Uterus (tissue), 4 donors: ENCODE data around the gene JPH4. TPM values are rescaled to one million over a fixed set of nuclear protein-coding genes. Genes with fewer than 3 reads are reported as not detected.

ENCODE experiments used
- DNase-seq, 2 donors: peaks; one replicate each; pipeline ENCODE4 v3.0.0-alpha.2; 2019 to 2020
- H3K27ac ChIP-seq, 2 donors: fragments of 200-600 bp; sonication (generic); 1 replicate in 1 of 2; 2 replicates in 1 of 2; pipeline ENCODE4 v1.5.1; 2016 to 2018
- H3K27me3 ChIP-seq, 2 donors: fragments of 200-600 bp; sonication (generic); one replicate each; pipeline ENCODE4 v1.5.1; 2018 to 2019; ENCODE audit warnings: control low read depth in 1 of 2
- H3K36me3 ChIP-seq, 2 donors: fragments of 200-600 bp; sonication (generic); one replicate each; pipeline ENCODE4 v1.5.1; 2019; ENCODE audit warnings: control low read depth in 1 of 2
- H3K4me1 ChIP-seq, 2 donors: fragments of 200-600 bp; sonication (generic); one replicate each; pipeline ENCODE4 v1.5.1; 2018 to 2019; ENCODE audit warnings: control low read depth in 1 of 2
- H3K4me3 ChIP-seq, 2 donors: fragments of 200-600 bp; sonication (generic); 1 replicate in 1 of 2; 2 replicates in 1 of 2; pipeline ENCODE4 v1.5.1; 2018 to 2019; ENCODE audit warnings: mild to moderate bottlenecking in 1 of 2
- H3K9me3 ChIP-seq, 2 donors: fragments of 200-600 bp; sonication (generic); one replicate each; pipeline ENCODE4 v1.5.1; 2019; ENCODE audit warnings: control low read depth in 1 of 2
- CTCF ChIP-seq, 4 experiments: fragments of 200-600 bp in 2 of 4; fragments of 450-650 bp in 2 of 4; sonication (generic) in 2 of 4; IDR thresholded peaks; one replicate each; pipeline ENCODE4 v1.5.1; 2016 to 2019; ENCODE audit warnings: antibody characterized with exemption in 4 of 4, mild to moderate bottlenecking in 2 of 4, moderate library complexity in 1 of 4
- POLR2A ChIP-seq, 2 donors: fragments of 450-650 bp; IDR thresholded peaks; one replicate each; pipeline ENCODE4 v1.6.1; 2016; ENCODE audit warnings: antibody characterized with exemption in 2 of 2, mild to moderate bottlenecking in 1 of 2, moderate library complexity in 1 of 2
- intact Hi-C: fragments of 100-400 bp; cut with DNase I; formaldehyde crosslinking; loops from one replicate; pipeline ENCODE4 v1.15.1; 2023; ENCODE audit warnings: low total_unique reads
- total RNA-seq, 4 donors: library from RNA; depleted of rRNA in 3 of 4; stranded (reverse); fragments of >200 nt in 3 of 4; gene quantifications; one replicate each; pipeline versions ENCODE4 v1.1.0 to v1.2.4, GENCODE V29; 2014 to 2023
- donor health status: DM: yes; HTN: yes; CAD: no.

JPH4 gene
- total RNA-seq, 4 donors from 2014 or later = 2.4 to 49.2 (median 19.9) TPM

DNA sequence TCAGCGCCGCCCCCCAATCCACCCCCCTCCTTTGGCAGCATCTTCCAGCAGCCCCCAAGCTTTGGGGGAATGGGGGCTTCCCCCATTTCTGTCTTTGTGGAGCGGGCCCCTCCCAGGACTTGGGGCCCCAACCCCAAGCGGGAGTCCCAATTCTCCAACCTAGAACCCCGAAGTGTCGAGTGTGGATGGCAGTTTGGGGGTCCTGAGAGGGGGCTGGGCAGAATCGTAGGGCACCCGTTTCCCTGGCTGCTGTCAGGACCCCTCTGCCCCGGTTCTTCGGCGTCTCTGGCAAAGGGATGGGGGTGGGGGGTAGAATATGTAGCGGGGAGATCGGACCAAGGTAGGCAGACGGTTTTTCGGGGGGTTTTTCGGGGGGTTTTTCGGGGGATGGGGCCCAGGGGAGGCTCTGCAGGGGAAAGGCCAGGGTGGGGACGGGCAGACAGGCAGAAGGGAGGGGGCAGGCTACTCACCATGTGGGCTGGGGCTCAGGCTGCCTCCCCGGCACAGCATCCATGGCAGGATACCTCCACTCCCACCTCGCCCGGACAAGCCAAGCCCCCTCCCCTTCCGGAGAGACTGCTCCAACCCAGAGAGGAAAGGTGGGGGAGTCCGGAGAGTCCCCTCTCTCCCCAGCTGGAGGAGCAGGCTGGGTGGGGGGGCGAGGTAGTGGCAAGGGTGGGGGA, 739 bp downstream of the JPH4 start:
- peak overlapping the region; percentile 39 to 52 for H3K4me3 ChIP-seq

DNA sequence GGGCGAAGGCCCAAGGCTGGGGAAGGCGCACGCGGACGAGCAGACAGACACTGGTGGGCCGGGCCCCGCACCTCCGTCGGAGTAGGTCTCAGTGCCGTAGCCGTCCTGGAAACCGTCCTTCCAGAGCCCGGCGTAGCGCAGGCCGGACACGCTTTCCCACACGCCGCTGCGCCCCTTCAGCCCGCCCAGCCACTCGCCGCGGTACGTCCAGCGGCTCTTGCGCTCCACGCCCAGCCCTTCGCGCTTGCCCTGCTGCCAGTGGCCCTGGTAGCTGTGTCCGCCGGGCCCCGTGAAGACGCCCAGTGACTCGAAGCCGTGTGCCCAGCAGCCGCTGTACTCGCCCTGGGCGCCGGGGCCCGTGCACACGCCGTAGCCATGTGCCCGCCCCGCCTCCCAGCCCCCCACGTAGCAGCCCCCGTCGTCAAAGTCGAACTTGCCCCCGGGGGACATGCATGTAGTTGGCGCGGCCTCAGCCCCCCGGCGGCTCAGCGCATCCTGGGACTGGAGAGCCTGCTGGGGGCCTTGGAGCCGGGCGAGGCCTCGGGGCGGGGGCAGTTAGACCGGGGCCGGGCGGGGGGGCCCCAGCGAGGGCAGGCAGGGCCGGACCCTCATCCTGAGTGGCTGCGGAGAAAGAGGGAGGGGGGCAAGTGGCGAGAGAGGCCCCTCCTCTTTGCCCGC, 1.4 kb downstream of the JPH4 start:
- H3K36me3 ChIP-seq = no peaks in the 10 kb centered on the region
- peaks cover 0 to 4% of the 10 kb centered on the region in 2 donors for H3K27me3 ChIP-seq
- no peaks in the 10 kb centered on the region for H3K9me3 ChIP-seq
- intact Hi-C loops = no loop called here
- DNase-seq = peak in 1 of 2 donors; percentile 47
- peak overlapping the region; percentile 73 to 76 for H3K27ac ChIP-seq
- no peaks in the 10 kb centered on the region for H3K4me1 ChIP-seq
- TF ChIP-seq CTCF (IDR thresholded peaks at IDR 0.05) (no peak), POLR2A (IDR thresholded peaks at IDR 0.05) (no peak)
- peak overlapping the region; percentile 39 to 52 for H3K4me3 ChIP-seq

More for the DNA sequence above, 739 bp downstream of the JPH4 start:
- TF ChIP-seq POLR2A (IDR thresholded peaks at IDR 0.05) (no peak), CTCF (IDR thresholded peaks at IDR 0.05) (no peak)
- Histone ChIP-seq H3K9me3 (no peaks in the 10 kb centered on the region), H3K27ac (peak overlapping the region; percentile 73 to 76), H3K36me3 (no peaks in the 10 kb centered on the region), H3K4me1 (no peaks in the 10 kb centered on the region), H3K27me3 (peaks cover 0 to 4% of the 10 kb centered on the region in 2 donors)
- intact Hi-C loops = no loop called here
- no peak for DNase-seq

GRCh38 chr14:23573384-23574015, 5.1 kb downstream of the JPH4 start:
- intact Hi-C loops = no loop called here
- Histone ChIP-seq H3K4me1 (no peaks in the 10 kb centered on the region), H3K27me3 (peaks cover 0 to 4% of the 10 kb centered on the region in 2 donors), H3K9me3 (no peaks in the 10 kb centered on the region), H3K4me3 (no peak overlapping the region), H3K36me3 (no peaks in the 10 kb centered on the region), H3K27ac (no peak overlapping the region)
- TF ChIP-seq CTCF (IDR thresholded peaks at IDR 0.05) = no peak
- TF ChIP-seq POLR2A (IDR thresholded peaks at IDR 0.05) = no peak
- DNase-seq = no peak

DNA sequence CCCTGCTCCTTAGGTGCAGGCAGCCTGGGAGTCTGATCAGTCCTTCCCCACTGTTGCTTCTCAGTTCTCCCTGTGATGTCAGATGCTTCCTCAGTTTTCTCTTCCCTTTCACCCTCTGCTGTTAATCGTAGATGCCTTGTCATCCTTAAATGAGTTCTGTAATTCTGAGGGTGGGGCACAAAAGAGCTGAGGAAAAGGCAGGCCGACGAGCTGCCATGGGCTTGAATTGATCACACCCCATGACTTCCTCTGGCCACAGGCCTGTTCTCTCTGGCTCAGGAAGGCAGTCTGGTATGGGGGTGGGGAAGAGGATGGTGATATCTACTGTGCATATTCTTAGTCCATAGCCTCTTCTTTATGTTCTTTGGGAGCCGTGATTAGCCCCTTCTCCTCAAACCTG, 5.8 kb downstream of the JPH4 start:
- Histone ChIP-seq H3K36me3 (no peaks in the 10 kb centered on the region), H3K9me3 (no peaks in the 10 kb centered on the region), H3K4me1 (no peaks in the 10 kb centered on the region), H3K27me3 (peaks cover 0 to 4% of the 10 kb centered on the region in 2 donors), H3K4me3 (no peak overlapping the region), H3K27ac (no peak overlapping the region)
- no peak for DNase-seq
- TF ChIP-seq CTCF (IDR thresholded peaks at IDR 0.05) (no peak), POLR2A (IDR thresholded peaks at IDR 0.05) (no peak)
- intact Hi-C loops = no loop called here

DNA sequence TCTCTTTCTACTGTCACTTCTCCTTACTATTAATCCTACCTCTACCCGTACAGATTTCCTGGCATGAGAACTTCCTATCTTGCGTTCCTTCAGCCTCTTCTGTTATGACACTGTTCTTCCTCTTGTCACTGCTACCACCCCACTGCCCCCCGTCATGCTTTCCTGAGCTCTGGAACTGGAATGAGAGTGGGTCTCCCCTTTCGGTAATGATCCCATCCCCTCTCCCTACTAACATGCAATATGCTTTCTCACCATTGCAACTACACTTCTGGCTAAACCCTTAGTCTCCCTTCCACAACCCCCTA, 6.1 kb downstream of the JPH4 start:
- TF ChIP-seq POLR2A (IDR thresholded peaks at IDR 0.05) (no peak), CTCF (IDR thresholded peaks at IDR 0.05) (no peak)
- Histone ChIP-seq H3K27me3 (peaks cover 0 to 4% of the 10 kb centered on the region in 2 donors), H3K4me3 (no peak overlapping the region), H3K27ac (no peak overlapping the region), H3K4me1 (no peaks in the 10 kb centered on the region), H3K36me3 (no peaks in the 10 kb centered on the region), H3K9me3 (no peaks in the 10 kb centered on the region)
- intact Hi-C loops = no loop called here
- no peak for DNase-seq
